K562 (cell line): ENCODE data around the gene TNN. TPM values are rescaled to one million over a fixed set of nuclear protein-coding genes. Genes with fewer than 3 reads are reported as not detected.

Source experiments
- ATAC-seq: fragments of 200-7000 bp; cut with Tn5 transposase; 3 replicates; pipeline ENCODE4 v1.9.1; 2020; ENCODE audit warnings: moderate library complexity
- BruUV-seq: library from RNA; stranded (reverse); fragments of 400-500 nt; replicated peaks from 2 replicates; lab custom pipeline; 2021; lab: Mats Ljungman, UMichigan
- CTCF ChIA-PET: fragments of 300-600 bp; formaldehyde crosslinking; extraction: SDS; loops from one replicate; lab custom pipeline; 2021; ENCODE audit warnings: low intra/inter-chr PET ratio; lab: Yijun Ruan, JAX
- POLR2A ChIA-PET: fragments of 300-600, 350-650 bp; sonication (Branson Sonifier 250); formaldehyde crosslinking; extraction: SDS; loops from one replicate; lab custom pipeline; 2021; ENCODE audit warnings: antibody characterized with exemption, inconsistent platforms; lab: Yijun Ruan, JAX
- DNase-seq, 4 experiments: peaks; one replicate each; pipeline versions ENCODE4 v3.0.0 to v3.0.0-alpha.2; 2011 to 2018; ENCODE audit warnings: low spot score in 3 of 4, mixed read lengths in 3 of 4; ENCODE audit errors: extremely low read depth in 1 of 4
- FAIRE-seq: peaks from 2 replicates; lab custom pipeline; 2011; peaks lifted over from hg19 to GRCh38; lab: Jason Lieb, UNC
- H2AFZ ChIP-seq: 2 replicates; pipeline ENCODE4 v1.6.0; 2011; ENCODE audit warnings: low read depth, low read length, control low read depth, inconsistent platforms
- H3K27ac ChIP-seq: fragments of 200-600 bp; 3 replicates; pipeline ENCODE4 v1.8.0; 2011; ENCODE audit warnings: low read depth, mild to moderate bottlenecking, control low read depth, inconsistent platforms, low read length, moderate library complexity, mixed read lengths; ENCODE audit errors: extremely low read depth
- H3K27me3 ChIP-seq, 2 experiments: fragments of 300-600 bp in 1 of 2; 2 replicates in 1 of 2; 3 replicates in 1 of 2; pipeline versions ENCODE4 v1.6.0 to v1.8.0; 2011; ENCODE audit warnings: inconsistent platforms in 2 of 2, low read length in 2 of 2, mild to moderate bottlenecking in 1 of 2, mixed read lengths in 1 of 2, moderate library complexity in 1 of 2; ENCODE audit not compliant: control insufficient read depth in 2 of 2, insufficient read depth in 2 of 2
- H3K36me3 ChIP-seq: fragments of 300-600 bp; 3 replicates; pipeline ENCODE4 v1.8.0; 2011; ENCODE audit warnings: mild to moderate bottlenecking, low read length, inconsistent platforms; ENCODE audit not compliant: control insufficient read depth, insufficient read depth
- H3K4me1 ChIP-seq, 2 experiments: fragments of 200-600 bp in 1 of 2; replicated peaks in 1 of 2; 2 replicates in 1 of 2; 3 replicates in 1 of 2; pipeline versions ENCODE4 v1.5.1 to v1.8.0; 2011; ENCODE audit warnings: inconsistent platforms in 2 of 2, low read length in 2 of 2, mild to moderate bottlenecking in 1 of 2, mixed read lengths in 1 of 2, moderate library complexity in 1 of 2; ENCODE audit not compliant: control insufficient read depth in 2 of 2, insufficient read depth in 2 of 2
- H3K4me2 ChIP-seq: 2 replicates; pipeline ENCODE4 v1.6.1; 2011; ENCODE audit warnings: low read length, control low read depth, inconsistent platforms, mixed read lengths; ENCODE audit not compliant: insufficient read depth
- H3K4me3 ChIP-seq: fragments of 200-600 bp; sonication (generic), shearing (Covaris generic); 2 replicates; pipeline ENCODE4 v1.5.1; 2016; ENCODE audit warnings: control low read depth, inconsistent platforms
- H3K79me2 ChIP-seq: fragments of 200-600 bp; 3 replicates; pipeline ENCODE4 v1.8.0; 2011; ENCODE audit warnings: low read length, inconsistent platforms; ENCODE audit not compliant: control insufficient read depth, insufficient read depth
- H3K9ac ChIP-seq, 2 experiments: 2 replicates each; pipeline versions ENCODE4 v1.6.0 to v1.6.1; 2011; ENCODE audit warnings: low read depth in 2 of 2, low read length in 2 of 2, control low read depth in 1 of 2, inconsistent platforms in 1 of 2, mild to moderate bottlenecking in 1 of 2, mixed read lengths in 1 of 2; ENCODE audit not compliant: insufficient read depth in 1 of 2
- H3K9me1 ChIP-seq: one replicate; pipeline ENCODE4 v1.6.0; 2011; ENCODE audit warnings: inconsistent platforms, mild to moderate bottlenecking, low read length, moderate library complexity; ENCODE audit not compliant: control insufficient read depth, insufficient read depth
- H3K9me3 ChIP-seq: replicated peaks from 2 replicates; pipeline ENCODE4 v1.5.1; 2011; ENCODE audit warnings: low read depth, low read length, inconsistent platforms; ENCODE audit not compliant: control insufficient read depth, insufficient read depth
- H4K20me1 ChIP-seq: replicated peaks from 2 replicates; pipeline ENCODE4 v1.6.1; 2011; ENCODE audit warnings: low read length, inconsistent platforms, mixed read lengths; ENCODE audit not compliant: control insufficient read depth, insufficient read depth
- ARID4B ChIP-seq: sonication (generic); formaldehyde crosslinking; IDR thresholded peaks from 2 replicates; pipeline ENCODE4 v1.8.0; 2022; ENCODE audit warnings: mild to moderate bottlenecking, missing genetic modification reagents
- DDX20 ChIP-seq: fragments of 450-650 bp; IDR thresholded peaks from 2 replicates; pipeline ENCODE4 v1.6.1; 2016; ENCODE audit warnings: missing genetic modification characterization, low read depth, mild to moderate bottlenecking, missing compliant biosample characterization, moderate library complexity
- E2F5 ChIP-seq: sonication (generic); formaldehyde crosslinking; IDR thresholded peaks from 2 replicates; pipeline ENCODE4 v1.8.0; 2022; ENCODE audit warnings: mild to moderate bottlenecking, missing genetic modification reagents
- JUN ChIP-seq, 2 experiments: sonication (generic) in 1 of 2; formaldehyde crosslinking in 1 of 2; IDR thresholded peaks; 2 replicates each; pipeline versions ENCODE4 v1.6.1 to v1.8.0; 2012 to 2022; ENCODE audit warnings: borderline replicate concordance in 2 of 2, mild to moderate bottlenecking in 2 of 2, improper control_type of control experiment in 1 of 2, low read depth in 1 of 2, low read length in 1 of 2, missing genetic modification reagents in 1 of 2
- JUNB ChIP-seq: fragments of 450-650 bp; formaldehyde crosslinking; conservative IDR thresholded peaks from 2 replicates; pipeline ENCODE4 v1.4.0; 2020; ENCODE audit warnings: mild to moderate bottlenecking
- LARP7 ChIP-seq: fragments of 450-650 bp; IDR thresholded peaks from 2 replicates; pipeline ENCODE4 v1.6.1; 2016
- SAFB2 ChIP-seq: fragments of 200-400 bp; formaldehyde crosslinking; IDR thresholded peaks from 2 replicates; pipeline ENCODE4 v1.6.1; 2018; ENCODE audit warnings: borderline replicate concordance, low read length, low read depth, moderate library complexity; ENCODE audit not compliant: severe bottlenecking
- TCF7 ChIP-seq: sonication (generic); IDR thresholded peaks from 2 replicates; pipeline ENCODE4 v1.6.1; 2016; ENCODE audit warnings: antibody characterized with exemption, borderline replicate concordance
- ZNF583 ChIP-seq: fragments of 250-450 bp; sonication (Bioruptor Pico); IDR thresholded peaks from 2 replicates; pipeline ENCODE4 v1.4.0; 2020
- ZNF584 ChIP-seq: fragments of 200-800 bp; sonication (Bioruptor generic); IDR thresholded peaks from 2 replicates; pipeline ENCODE4 v1.6.1; 2016; ENCODE audit warnings: low read depth, mild to moderate bottlenecking, missing genetic modification characterization, missing compliant biosample characterization
- ZNF644 ChIP-seq: fragments of 200-800 bp; sonication (Bioruptor generic); IDR thresholded peaks from 2 replicates; pipeline ENCODE4 v1.6.1; 2016; ENCODE audit warnings: low read depth, missing genetic modification characterization, missing compliant biosample characterization
- ZSCAN32 ChIP-seq: fragments of 450-650 bp; formaldehyde crosslinking; IDR thresholded peaks from 2 replicates; pipeline ENCODE4 v1.4.0; 2020; ENCODE audit warnings: mild to moderate bottlenecking, moderate library complexity
- WGBS: fragments of 100-300 bp; shearing (Covaris generic); methylation state at CpG from one replicate; pipeline ENCODE4 v1.1.6; 2016; ENCODE audit warnings: low coverage, mixed read lengths; ENCODE audit not compliant: insufficient coverage; ENCODE audit errors: missing lambda C conversion rate; 5-methylcytosine and 5-hydroxymethylcytosine counted together
- in situ Hi-C: fragments of 300-500 bp; cut with MboI; formaldehyde crosslinking; loops from 4 replicates; pipeline ENCODE4 v1.15.0; 2018; ENCODE audit warnings: inconsistent platforms, mixed read lengths
- intact Hi-C: fragments of 100-400 bp; cut with micrococcal nuclease; formaldehyde crosslinking; loops from 2 replicates; pipeline ENCODE4 v1.14.2; 2022
- polyA plus RNA-seq, 8 experiments: library from polyadenylated mRNA; depleted of rRNA in 4 of 8; stranded (reverse) in 5 of 8; unstranded in 3 of 8; fragments of >200 nt; fragmentation: Nextera tagmentation in 2 of 8; fragmentation: Illumina TruSeq in 1 of 8; extraction: Ambion mirVana in 2 of 8; extraction: Trizol in 1 of 8; gene quantifications; 2 replicates each; pipeline versions ENCODE4 v1.2.1 to v1.2.3, GENCODE V29; 2011 to 2014; ENCODE audit warnings: inconsistent platforms in 1 of 8, missing spikeins in 1 of 8
- total RNA-seq, 7 experiments: library from RNA; depleted of rRNA in 6 of 7; stranded (reverse); fragments of >200 nt in 6 of 7; fragmentation: Illumina TruSeq in 2 of 7; extraction: Trizol in 2 of 7; gene quantifications; 2 replicates each; pipeline versions ENCODE4 v1.2.1 to v1.2.3, GENCODE V29; 2011 to 2021; ENCODE audit warnings: low replicate concordance in 1 of 7
- TF ChIP-seq, protein P1 (sequence below): fragments of 250-450 bp; sonication (Bioruptor Pico); IDR thresholded peaks from 2 replicates; pipeline ENCODE4 v1.5.1; 2021; ENCODE audit warnings: mild to moderate bottlenecking
- TF ChIP-seq, protein P2 (sequence below): fragments of 250-450 bp; sonication (Bioruptor Pico); IDR thresholded peaks from 2 replicates; pipeline ENCODE4 v1.8.0; 2022; ENCODE audit warnings: inconsistent platforms

The TNN gene
- total and polyA plus RNA-seq, 9 of the 15 experiments (the other 6 are each of a cell fraction or from before 2014, with no cell fraction given), result 0.01 to 0.09 (median 0.07) TPM; not detected in 4

GRCh38 chr1:175157200-175157599, 89.6 kb downstream of the TNN start:
- FAIRE-seq (no peak), ATAC-seq (no peak)

More at GRCh38 chr1:175157200-175157599, 89.6 kb downstream of the TNN start:
- Histone ChIP-seq H3K27ac (no peak overlapping the region), H3K36me3 (peaks cover 7% of the 10 kb centered on the region; the same call in 1 of the 3 replicates), H3K4me3 (no peak overlapping the region), H3K79me2 (no peaks in the 10 kb centered on the region)
- 40% methylated on average over 2 of the region's 2 CpGs for WGBS
- TF ChIP-seq ZSCAN32 (CRISPR knock-in tag) (no peak), ZNF583 (CRISPR knock-in tag) (no peak), JUN (IDR thresholded peaks at IDR 0.05; ENCODE audit: borderline replicate concordance, low read depth, low read length) (no peak), JUN (CRISPR knock-in tag; IDR thresholded peaks at IDR 0.05; ENCODE audit: borderline replicate concordance) (no peak), TCF7 (no peak), ZNF584 (CRISPR knock-in tag) (no peak), ARID4B (CRISPR knock-in tag) (no peak), LARP7 (no peak), ZNF644 (no peak), E2F5 (no peak), JUNB (CRISPR knock-in tag) (no peak), DDX20 (no peak), SAFB2 (no peak)
- TF ChIP-seq, protein P1, sequence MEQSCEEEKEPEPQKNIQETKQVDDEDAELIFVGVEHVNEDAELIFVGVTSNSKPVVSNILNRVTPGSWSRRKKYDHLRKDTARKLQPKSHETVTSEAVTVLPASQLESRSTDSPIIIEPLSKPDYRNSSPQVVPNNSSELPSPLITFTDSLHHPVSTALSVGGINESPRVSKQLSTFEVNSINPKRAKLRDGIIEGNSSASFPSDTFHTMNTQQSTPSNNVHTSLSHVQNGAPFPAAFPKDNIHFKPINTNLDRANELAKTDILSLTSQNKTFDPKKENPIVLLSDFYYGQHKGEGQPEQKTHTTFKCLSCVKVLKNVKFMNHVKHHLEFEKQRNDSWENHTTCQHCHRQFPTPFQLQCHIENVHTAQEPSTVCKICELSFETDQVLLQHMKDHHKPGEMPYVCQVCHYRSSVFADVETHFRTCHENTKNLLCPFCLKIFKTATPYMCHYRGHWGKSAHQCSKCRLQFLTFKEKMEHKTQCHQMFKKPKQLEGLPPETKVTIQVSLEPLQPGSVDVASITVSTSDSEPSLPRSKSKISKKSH (CRISPR knock-in tag), result no peak
- TF ChIP-seq, protein P2, sequence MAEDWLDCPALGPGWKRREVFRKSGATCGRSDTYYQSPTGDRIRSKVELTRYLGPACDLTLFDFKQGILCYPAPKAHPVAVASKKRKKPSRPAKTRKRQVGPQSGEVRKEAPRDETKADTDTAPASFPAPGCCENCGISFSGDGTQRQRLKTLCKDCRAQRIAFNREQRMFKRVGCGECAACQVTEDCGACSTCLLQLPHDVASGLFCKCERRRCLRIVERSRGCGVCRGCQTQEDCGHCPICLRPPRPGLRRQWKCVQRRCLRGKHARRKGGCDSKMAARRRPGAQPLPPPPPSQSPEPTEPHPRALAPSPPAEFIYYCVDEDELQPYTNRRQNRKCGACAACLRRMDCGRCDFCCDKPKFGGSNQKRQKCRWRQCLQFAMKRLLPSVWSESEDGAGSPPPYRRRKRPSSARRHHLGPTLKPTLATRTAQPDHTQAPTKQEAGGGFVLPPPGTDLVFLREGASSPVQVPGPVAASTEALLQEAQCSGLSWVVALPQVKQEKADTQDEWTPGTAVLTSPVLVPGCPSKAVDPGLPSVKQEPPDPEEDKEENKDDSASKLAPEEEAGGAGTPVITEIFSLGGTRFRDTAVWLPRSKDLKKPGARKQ (CRISPR knock-in tag), result no peak
- TF ChIP-seq, all 486 proteins: peak for 0
- peaks cover 0 to 19% of the 10 kb centered on the region in 2 experiments; a peak in 2 of 5 replicates for H3K27me3 ChIP-seq
- no peak overlapping the region for H2AFZ ChIP-seq
- no TSS peak for BruUV-seq
- ChIA-PET CTCF (no interaction called here), POLR2A (interaction anchor here (1.2 to 3.0 kb wide), 2 partner anchors 13 to 17 kb away, joined by 4 to 9 read pairs; no protein-coding TSS in a partner anchor)
- H3K9ac ChIP-seq, result no peak overlapping the region
- H3K9me1 ChIP-seq, result no peaks in the 10 kb centered on the region
- DNase-seq, result no peak
- H3K4me2 ChIP-seq, result no peak overlapping the region
- in situ Hi-C loops, result no loop called here
- no peaks in the 10 kb centered on the region for H3K9me3 ChIP-seq
- H4K20me1 ChIP-seq, result no peaks in the 10 kb centered on the region; the same call in 1 of the 2 replicates
- intact Hi-C loops, result no loop called here
- no peaks in the 10 kb centered on the region for H3K4me1 ChIP-seq
